Endothelial cell of umbilical vein (primary cell): ENCODE results near the gene PRSS33. TPM values are rescaled to one million over a fixed set of nuclear protein-coding genes. Genes with fewer than 3 reads are reported as not detected.

ENCODE experiments used
- BruUV-seq: library from RNA; stranded (reverse); fragments of 400-500 nt; replicated peaks from 2 replicates; lab custom pipeline; 2021; lab: Mats Ljungman, UMichigan
- CTCF ChIA-PET: fragments of 300-600, 350-600 bp; sonication (Branson Sonifier 250); formaldehyde crosslinking; loops from one replicate; lab custom pipeline; 2021; ENCODE audit warnings: antibody characterized with exemption, inconsistent platforms; lab: Charles Lee
- POLR2A ChIA-PET: fragments of 300-600, 350-600 bp; sonication (Branson Sonifier 250); formaldehyde crosslinking; loops from one replicate; lab custom pipeline; 2021; ENCODE audit warnings: antibody characterized with exemption, inconsistent platforms; lab: Charles Lee
- DNase-seq: peaks from one replicate; pipeline ENCODE4 v3.0.0-alpha.2; 2011; ENCODE audit warnings: low read depth, low spot score
- FAIRE-seq: peaks from 2 replicates; lab custom pipeline; 2011; peaks lifted over from hg19 to GRCh38; lab: Jason Lieb, UNC
- H2AFZ ChIP-seq: 2 replicates; pipeline ENCODE4 v1.6.0; 2012; ENCODE audit warnings: low read depth, low read length, control low read depth, inconsistent platforms
- H3K27ac ChIP-seq: 2 replicates; pipeline ENCODE4 v1.5.1; 2011; ENCODE audit warnings: low read depth, mild to moderate bottlenecking, control low read depth, low read length, moderate library complexity; ENCODE audit not compliant: insufficient read depth
- H3K27me3 ChIP-seq, 2 experiments: 2 replicates each; pipeline versions ENCODE4 v1.6.0 to v1.6.1; 2011; ENCODE audit warnings: low read length in 2 of 2, mixed read lengths in 1 of 2; ENCODE audit not compliant: control insufficient read depth in 2 of 2, insufficient read depth in 2 of 2
- H3K36me3 ChIP-seq, 2 experiments: 2 replicates in 1 of 2; 3 replicates in 1 of 2; pipeline ENCODE4 v1.5.1; 2011; ENCODE audit warnings: low read length in 2 of 2, mild to moderate bottlenecking in 1 of 2, moderate library complexity in 1 of 2; ENCODE audit not compliant: control insufficient read depth in 2 of 2, insufficient read depth in 2 of 2; ENCODE audit errors: extremely low read depth in 1 of 2
- H3K4me1 ChIP-seq: 3 replicates; pipeline ENCODE4 v1.5.1; 2011; ENCODE audit warnings: mild to moderate bottlenecking, low read length; ENCODE audit not compliant: control insufficient read depth, insufficient read depth; ENCODE audit errors: extremely low read depth
- H3K4me2 ChIP-seq: 2 replicates; pipeline ENCODE4 v1.6.1; 2011; ENCODE audit warnings: low read length, control low read depth, mixed read lengths; ENCODE audit not compliant: insufficient read depth
- H3K4me3 ChIP-seq, 3 experiments: fragments of 200-600 bp in 1 of 3; sonication (generic), shearing (Covaris generic) in 1 of 3; replicated peaks in 1 of 3; 2 replicates each; pipeline ENCODE4 v1.5.1; 2011 to 2016; ENCODE audit warnings: control low read depth in 3 of 3, low read length in 3 of 3, mild to moderate bottlenecking in 2 of 3, inconsistent platforms in 1 of 3, low read depth in 1 of 3, moderate library complexity in 1 of 3; ENCODE audit not compliant: insufficient read depth in 1 of 3
- H3K79me2 ChIP-seq: 2 replicates; pipeline ENCODE4 v1.6.0; 2012; ENCODE audit warnings: low read length, inconsistent platforms; ENCODE audit not compliant: control insufficient read depth, insufficient read depth
- H3K9ac ChIP-seq: replicated peaks from 2 replicates; pipeline ENCODE3; 2011; ENCODE audit warnings: low read length, control low read depth; ENCODE audit not compliant: insufficient read depth; ENCODE audit errors: extremely low read depth
- H3K9me1 ChIP-seq: replicated peaks from 3 replicates; pipeline ENCODE4 v1.6.0; 2011; ENCODE audit warnings: mild to moderate bottlenecking, low read length; ENCODE audit not compliant: control insufficient read depth, insufficient read depth; ENCODE audit errors: extremely low read depth
- H3K9me3 ChIP-seq: replicated peaks from 2 replicates; pipeline ENCODE4 v1.5.1; 2012; ENCODE audit warnings: low read length, inconsistent platforms; ENCODE audit not compliant: control insufficient read depth, insufficient read depth
- H4K20me1 ChIP-seq: replicated peaks from 2 replicates; pipeline ENCODE3; 2011; ENCODE audit warnings: mild to moderate bottlenecking, low read length; ENCODE audit not compliant: control insufficient read depth, insufficient read depth; ENCODE audit errors: extremely low read depth
- CTCF ChIP-seq, 2 donors: IDR thresholded peaks; 1 replicate in 1 of 2; 2 replicates in 1 of 2; pipeline ENCODE4 v1.5.1; 2011; ENCODE audit warnings: low read length in 2 of 2, mild to moderate bottlenecking in 2 of 2, moderate library complexity in 2 of 2, control low read depth in 1 of 2, inconsistent platforms in 1 of 2, low read depth in 1 of 2; ENCODE audit not compliant: insufficient read depth in 1 of 2; ENCODE audit errors: extremely low read depth in 1 of 2
- EZH2 ChIP-seq: IDR thresholded peaks from 2 replicates; pipeline ENCODE4 v1.6.1; 2012; ENCODE audit warnings: borderline replicate concordance, low read depth, mild to moderate bottlenecking, moderate library complexity, low read length, inconsistent platforms; ENCODE audit not compliant: severe bottlenecking
- FOS ChIP-seq: IDR thresholded peaks from 2 replicates; pipeline ENCODE4 v1.6.1; 2011; ENCODE audit warnings: mild to moderate bottlenecking, low read length, moderate library complexity, borderline replicate concordance; ENCODE audit not compliant: insufficient read depth
- GATA2 ChIP-seq: IDR thresholded peaks from 2 replicates; pipeline ENCODE4 v1.7.0; 2011; ENCODE audit warnings: low read depth, mild to moderate bottlenecking, moderate library complexity, mixed read lengths, low read length; ENCODE audit not compliant: insufficient read length, insufficient read depth
- JUN ChIP-seq: IDR thresholded peaks from 2 replicates; pipeline ENCODE4 v1.6.1; 2011; ENCODE audit warnings: borderline replicate concordance, low read depth; ENCODE audit not compliant: insufficient read length, insufficient read depth
- MAX ChIP-seq: IDR thresholded peaks from 2 replicates; pipeline ENCODE4 v1.6.1; 2011; ENCODE audit not compliant: insufficient read depth, insufficient read length
- MYC ChIP-seq: IDR thresholded peaks from one replicate; pipeline ENCODE4 v1.6.1; 2011; ENCODE audit warnings: mild to moderate bottlenecking, low read depth, low read length
- POLR2A ChIP-seq: IDR thresholded peaks from 2 replicates; pipeline ENCODE4 v1.6.1; 2012; ENCODE audit warnings: low read depth, mild to moderate bottlenecking, control low read depth, low read length
- POLR2AphosphoS5 ChIP-seq: IDR thresholded peaks from 2 replicates; pipeline ENCODE4 v1.6.1; 2012; ENCODE audit warnings: low read depth, mild to moderate bottlenecking, control low read depth, low read length, moderate library complexity; ENCODE audit not compliant: insufficient read depth
- dilution Hi-C: fragments of 300-500 bp; cut with MboI; formaldehyde crosslinking; loops from one replicate; pipeline ENCODE4 v1.15.0; 2019; ENCODE audit warnings: low sequenced_read_pairs; ENCODE audit not compliant: extremely low pct_ligation_motif_present
- intact Hi-C: fragments of 100-400 bp; cut with micrococcal nuclease; formaldehyde crosslinking; loops from one replicate; pipeline ENCODE4 v1.10.0; 2022
- polyA plus RNA-seq, 4 experiments: library from polyadenylated mRNA; depleted of rRNA in 3 of 4; stranded (reverse) in 3 of 4; unstranded in 1 of 4; fragments of >200 nt; gene quantifications; 2 replicates each; pipeline versions ENCODE4 v1.2.1 to v1.2.3, GENCODE V29; 2011 to 2012; ENCODE audit warnings: missing spikeins in 1 of 4
- total RNA-seq: library from RNA; stranded (reverse); gene quantifications from 2 replicates; pipeline ENCODE4 v1.2.3, GENCODE V29; 2021

The PRSS33 gene
- total and polyA plus RNA-seq, 2 donors (not counting 3 experiments of a cell fraction or from before 2014, with no cell fraction given), result not detected

- Histone ChIP-seq H3K4me2 (no peak overlapping the region), H3K27me3 (no peaks in the 10 kb centered on the region), H3K9ac (no peak overlapping the region), H3K27ac (no peak overlapping the region), H3K9me1 (no peaks in the 10 kb centered on the region), H3K79me2 (peaks cover 18% of the 10 kb centered on the region), H3K4me1 (peaks cover 8% of the 10 kb centered on the region), H3K36me3 (peaks cover 1 to 8% of the 10 kb centered on the region in 2 experiments), H4K20me1 (no peaks in the 10 kb centered on the region), H2AFZ (no peak overlapping the region), H3K4me3 (no peak overlapping the region), H3K9me3 (no peaks in the 10 kb centered on the region)
- intact Hi-C loops, result loop anchor here (1.0 to 10.0 kb wide), 4 partner anchors 56 to 139 kb away; partner anchors contain the start of genes KCTD5 and ZG16B
- dilution Hi-C loops, result no loop called here
- BruUV-seq, result no TSS peak
- ChIA-PET CTCF (interaction anchor here (1.2 to 4.5 kb wide), 3 partner anchors 22 to 90 kb away, joined by 3 to 20 read pairs (median 8); no protein-coding TSS in a partner anchor), POLR2A (no interaction called here)
- DNase-seq (no peak), FAIRE-seq (no peak)
- TF ChIP-seq POLR2AphosphoS5 (no peak), JUN (no peak), MAX (no peak), POLR2A (no peak), MYC (no peak), FOS (no peak), EZH2 (no peak), CTCF (IDR thresholded peaks at IDR 0.05; ENCODE audit: extremely low read depth in 1 of 2, insufficient read depth in 1 of 2, low read depth in 1 of 2, low read length in 2 of 2) (no peak), GATA2 (no peak)
These were observed 8.8 kb downstream of the PRSS33 start for GRCh38 chr16:2778630-2778958.
